Suppressor macrophage treated with lipopolysaccharide for 1 hour (primary cell): ENCODE data around the gene SEMA4D.
A peak's percentile ranks its signal among the peaks of the same experiment; 100 is the strongest.

ENCODE experiments used
- DNase-seq, 3 donors: peaks; one replicate each; pipeline ENCODE4 v3.0.0-alpha.2; 2020 to 2022

Gene SEMA4D

DNA sequence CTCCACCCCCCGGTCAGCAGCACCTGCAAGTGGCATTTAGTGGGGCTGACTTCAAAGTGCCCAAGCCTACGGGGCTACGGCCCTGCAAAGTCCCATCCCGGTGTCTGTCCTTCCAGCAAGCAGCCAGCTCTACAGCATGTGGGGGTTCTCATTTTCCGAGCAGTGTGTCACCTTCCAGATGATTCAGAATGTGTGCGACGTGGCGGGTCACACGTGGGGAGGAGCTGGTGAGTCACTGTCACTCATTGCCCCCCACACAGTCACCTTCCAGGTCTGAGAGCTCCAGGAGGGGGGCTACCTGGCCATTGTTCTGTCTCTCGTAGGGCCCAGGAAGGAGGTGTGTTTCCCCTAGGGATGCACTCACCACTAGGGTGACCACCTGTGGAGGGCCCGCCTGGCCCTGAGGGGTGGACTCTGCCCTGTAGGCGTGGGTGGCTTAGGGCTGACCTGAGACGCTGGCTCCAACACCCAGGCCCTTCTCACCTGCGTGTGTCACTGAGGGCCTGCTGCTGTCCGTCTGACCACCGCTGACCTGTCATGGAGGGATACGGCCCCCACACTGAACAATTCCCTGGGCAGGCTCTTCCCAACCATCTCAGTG is 70.2 kb downstream of the SEMA4D start:
- peak in 2 of 3 donors; percentile 50 to 51 for DNase-seq

DNA sequence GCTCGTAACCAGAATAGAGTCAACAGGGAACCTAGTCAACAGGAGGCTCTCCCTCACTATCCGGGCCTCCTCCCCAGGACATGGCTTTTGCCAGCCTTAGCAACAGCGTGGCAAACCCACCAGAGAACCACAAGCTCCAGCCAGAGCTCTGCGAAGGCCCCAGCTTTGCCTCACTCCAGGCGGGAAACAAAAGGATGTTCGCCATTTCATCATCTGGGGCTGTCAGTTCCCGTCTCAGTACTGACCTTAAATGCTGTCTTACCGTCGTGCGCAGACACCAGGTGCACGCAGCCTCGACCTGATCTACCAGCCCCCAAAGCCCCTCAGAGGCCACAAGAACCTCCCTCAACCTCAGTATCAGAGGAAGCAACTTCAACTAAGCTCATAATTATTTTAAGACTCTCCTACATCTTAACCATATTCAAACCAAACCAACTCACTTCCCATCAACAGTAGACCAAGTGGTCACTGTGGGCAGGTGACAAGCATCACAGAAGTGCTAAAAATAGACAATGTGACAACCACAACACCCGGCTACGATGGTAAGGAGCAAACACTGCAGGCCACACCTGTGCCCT is 71.4 kb downstream of the SEMA4D start:
- DNase-seq: no peak

DNA sequence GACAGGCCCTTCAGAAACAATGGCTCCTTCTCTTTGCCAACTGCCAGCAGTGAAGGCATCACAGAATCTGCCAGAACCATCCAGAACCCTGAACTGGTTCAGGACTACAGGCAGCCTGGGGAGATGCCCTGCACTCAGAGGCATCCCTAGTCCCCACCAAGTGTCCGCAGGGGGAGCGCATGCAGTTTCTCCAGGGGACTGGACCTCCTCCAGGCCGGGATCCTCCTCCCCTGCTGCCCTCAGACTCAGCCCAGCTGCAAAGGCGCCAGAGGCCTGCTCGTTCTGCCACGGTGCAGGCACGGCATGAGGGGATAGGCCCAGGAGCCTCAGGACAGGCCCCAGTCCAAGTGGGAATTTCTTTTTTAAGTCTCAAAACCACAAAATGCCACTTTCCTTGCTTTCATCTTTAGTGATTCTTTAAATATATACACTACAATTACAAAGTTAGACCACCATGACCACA is 72.0 kb downstream of the SEMA4D start:
- no peak for DNase-seq

DNA sequence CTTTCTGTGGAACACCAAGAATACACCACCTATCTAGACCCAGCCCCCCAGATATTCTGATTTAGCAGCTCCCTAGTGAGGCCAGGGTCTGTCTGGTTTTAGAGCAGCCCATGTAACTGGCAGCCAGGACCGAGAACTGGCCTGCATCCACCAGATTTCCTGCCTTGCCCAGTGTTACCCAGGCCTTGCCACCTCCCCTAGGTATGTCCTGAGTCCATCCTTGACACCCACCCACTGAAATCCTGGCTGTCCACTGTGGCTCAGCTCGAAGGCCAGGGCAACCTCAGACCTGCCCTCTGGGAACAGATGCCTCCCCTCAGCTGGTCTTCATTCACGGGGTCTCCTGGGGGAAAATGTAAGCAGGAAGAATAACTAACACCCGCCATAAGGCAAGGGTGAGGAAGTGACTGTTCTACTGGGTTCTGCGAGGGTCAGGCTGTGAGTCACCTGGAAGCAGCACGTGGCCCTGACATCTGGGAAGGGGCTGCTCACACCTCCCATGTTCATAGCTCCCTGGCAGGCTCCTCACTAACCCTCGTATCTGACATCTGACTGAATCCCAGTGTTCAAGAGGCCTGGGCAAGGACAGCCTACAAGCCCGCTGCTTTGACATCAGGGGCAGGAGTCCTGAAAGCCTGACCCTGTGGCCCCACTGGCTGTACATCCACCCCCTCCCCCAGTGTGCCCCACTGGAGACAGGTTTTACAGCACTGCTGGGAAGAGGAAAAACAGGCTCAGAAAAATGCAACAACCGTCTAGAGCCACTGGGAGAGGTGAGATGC is 72.7 kb downstream of the SEMA4D start:
- DNase-seq: peak in 1 of 3 donors; percentile 51

DNA sequence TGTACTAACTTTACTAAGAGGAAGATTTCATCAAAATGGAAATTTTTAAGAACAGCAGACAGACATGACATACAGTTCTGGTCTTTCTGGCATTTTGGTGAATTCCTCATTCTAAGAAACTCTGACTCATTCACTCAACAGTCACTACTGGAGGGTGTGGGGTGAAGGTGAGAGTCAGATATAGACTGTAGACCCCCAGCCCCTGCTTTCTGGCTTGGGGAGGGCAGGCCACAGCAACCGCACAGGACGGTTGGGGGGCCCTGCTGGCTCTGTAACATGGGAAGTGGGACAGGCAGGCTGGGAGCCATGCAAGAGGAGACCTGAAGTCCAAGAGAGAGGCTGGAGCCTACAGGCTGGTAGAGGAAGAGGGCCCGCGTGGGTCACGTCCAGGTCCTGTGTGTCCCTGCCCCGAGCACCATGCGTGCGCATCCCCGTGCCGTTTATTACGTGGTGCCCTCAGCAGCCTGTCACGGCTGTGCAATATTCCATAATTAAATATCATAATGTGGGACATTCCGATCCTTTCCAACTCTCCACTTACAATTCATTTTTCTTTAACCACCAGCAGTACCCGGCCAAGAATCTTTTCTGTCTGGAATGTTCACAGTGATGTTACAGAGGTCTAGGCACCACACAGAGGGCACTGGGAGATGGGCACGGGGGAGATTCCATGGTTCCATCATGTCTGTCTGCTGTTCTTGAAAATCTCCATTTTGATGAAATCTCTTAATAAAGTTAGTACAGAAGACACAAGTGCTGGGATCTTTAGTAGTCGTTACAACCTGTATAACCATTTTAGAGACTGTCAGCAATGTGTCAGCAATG is 75.5 kb downstream of the SEMA4D start:
- peak; percentile 83 to 98 (median 97) for DNase-seq

DNA sequence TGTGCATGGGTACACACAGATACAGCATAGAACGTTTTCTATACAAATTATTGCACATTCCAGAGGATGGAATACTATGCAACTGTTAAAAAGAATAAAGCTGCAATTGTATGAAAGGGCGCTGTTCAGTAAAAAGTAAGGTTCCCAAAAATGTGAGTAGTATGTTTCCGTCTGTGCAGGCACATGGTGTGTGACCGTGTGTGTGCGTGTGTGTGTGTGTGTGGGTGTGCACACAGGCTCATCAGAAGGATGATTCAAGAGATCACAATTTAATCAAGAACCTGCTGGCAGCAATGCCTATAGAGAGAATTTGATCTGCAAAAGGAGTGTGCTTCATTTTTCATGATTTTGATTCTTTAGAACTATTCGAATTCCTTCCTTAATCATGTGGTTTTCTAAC is 76.3 kb downstream of the SEMA4D start:
- DNase-seq: peak; percentile 50 to 62 (median 60)

DNA sequence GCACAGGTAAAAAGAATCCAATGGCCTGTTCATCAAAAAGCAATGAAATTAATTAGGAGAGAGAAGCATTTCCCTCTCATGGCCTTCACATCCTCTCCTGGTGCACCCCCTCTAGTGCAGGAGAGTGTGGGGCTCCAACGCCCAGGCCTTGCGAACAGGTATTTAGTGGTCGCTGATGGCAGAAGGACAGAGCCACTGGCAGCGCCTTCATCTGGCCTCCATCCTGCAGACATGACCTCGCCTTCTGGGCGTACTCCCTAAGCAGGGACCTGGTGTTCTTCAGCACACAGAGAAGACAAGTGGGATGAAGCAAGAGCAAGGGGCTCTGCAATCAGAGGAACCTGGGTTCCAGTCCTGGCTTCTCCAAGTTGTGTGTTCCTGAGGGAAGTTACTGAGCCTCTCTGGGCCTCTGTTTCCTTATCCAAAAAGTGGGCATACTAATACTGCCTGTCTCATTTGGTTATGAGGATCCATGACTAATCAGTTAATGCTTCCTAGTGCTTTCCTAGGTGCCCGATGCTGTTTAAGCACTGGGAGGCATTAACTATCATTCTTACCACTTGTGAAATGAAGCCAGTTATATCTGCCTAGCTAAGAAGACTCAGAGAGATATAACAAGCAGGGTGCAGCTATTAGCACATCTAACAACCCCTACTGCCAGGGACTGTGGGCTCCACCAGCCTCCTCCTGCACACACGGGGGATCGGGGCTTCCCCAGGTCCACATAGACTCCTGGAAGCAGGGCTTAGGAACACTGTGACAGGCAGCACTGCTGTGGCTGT is 77.3 kb downstream of the SEMA4D start:
- DNase-seq: no peak

DNA sequence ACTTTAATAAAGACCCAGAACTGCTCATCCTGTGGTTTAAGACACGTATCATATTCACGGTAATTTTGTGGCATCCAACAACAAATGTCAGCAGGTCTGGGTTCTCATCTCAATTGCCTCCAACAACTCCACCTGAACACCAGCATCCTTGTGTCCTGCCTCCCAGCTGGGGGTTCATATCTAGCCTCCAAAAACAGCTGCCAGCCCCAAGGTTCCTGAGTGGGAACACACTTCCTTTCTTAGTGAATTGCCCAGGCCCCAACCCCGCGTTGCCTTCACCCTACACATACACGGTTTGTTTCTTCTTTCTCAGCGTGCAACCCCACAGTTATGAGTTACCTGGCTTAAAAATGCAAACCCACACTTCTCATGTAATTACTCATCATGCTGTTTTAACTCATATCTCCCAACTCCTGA is 77.9 kb downstream of the SEMA4D start:
- no peak for DNase-seq

DNA sequence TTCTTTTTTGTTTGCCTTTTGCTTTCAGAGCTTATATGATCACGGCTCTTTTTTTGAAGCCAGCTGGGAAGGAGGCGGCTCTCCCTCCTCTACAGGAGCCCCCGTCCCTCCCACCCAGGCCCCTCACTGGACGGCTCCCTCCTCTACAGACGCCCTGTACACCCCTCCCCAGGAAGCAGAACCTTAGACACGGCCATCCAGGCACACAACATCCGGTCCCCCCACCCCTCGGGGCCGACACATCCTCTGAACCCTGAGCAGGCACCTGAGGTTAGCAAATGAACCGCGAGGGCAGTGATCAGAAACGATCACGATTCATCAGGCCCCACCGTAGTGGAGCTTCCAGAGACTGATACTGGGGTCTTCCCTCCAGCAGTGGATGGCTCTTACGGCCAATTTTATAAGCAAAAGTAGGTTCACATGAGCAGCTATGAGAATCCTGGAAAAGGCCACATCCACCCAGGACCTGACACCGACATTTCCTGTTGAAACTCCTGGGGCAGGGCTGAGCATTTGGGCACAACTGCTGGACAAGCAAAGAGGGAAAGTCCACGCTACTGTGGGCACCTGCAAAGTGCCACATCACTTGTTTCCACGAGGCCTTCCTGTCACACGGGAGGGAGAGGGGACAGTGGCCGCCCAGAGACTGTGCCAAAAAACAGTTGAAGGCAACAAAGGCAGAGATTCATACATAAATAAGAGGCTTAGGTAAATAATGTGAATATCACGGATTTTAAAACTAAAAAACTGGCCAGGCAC is 78.9 kb downstream of the SEMA4D start:
- no peak for DNase-seq

DNA sequence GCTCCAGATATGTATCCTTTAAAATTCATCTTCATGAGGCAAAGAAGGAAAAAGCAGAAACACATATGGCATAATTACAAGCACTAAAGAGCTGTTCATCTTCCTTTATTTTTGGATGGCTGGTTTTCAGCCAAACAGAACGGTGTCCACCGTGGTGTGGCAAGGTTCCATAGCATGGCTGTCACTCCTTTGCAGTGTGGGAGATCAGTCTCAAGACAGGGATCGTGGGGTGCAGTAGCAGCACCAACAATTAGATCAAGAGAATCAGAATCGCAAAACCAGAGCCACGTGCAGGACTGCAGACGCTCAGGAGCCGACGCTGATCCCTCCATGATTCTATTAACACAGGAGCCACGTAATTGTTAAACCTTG is 79.5 kb downstream of the SEMA4D start:
- DNase-seq: no peak

DNA sequence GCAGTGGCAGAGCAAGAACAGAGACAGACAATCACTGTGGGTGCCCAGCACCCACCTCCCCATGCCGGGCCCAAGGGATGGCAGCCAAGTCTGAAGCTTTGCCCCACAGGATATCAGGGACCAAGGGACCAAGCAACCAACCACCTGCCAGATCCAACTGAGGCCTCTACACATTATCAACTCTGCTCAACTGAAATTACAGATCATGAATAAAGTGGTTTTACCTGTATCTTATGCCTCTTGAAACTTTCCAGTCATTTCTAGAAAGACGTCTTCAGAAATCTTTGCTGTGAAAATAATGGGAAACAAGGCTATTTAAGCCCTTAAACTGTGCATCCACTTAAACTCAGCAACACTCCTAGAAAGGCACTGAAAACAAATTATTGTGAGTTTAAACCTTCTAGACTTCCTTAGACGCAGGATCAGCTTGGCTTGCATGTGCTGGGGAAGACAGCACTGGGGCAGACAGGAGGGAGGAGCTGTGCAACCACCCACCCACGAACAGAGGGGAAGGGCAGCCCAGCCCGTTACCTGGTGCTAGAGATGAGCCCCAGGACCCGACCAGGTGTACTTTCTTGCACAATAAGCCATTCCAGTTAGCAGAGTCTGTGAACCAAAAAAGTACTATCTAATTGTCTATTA is 80.0 kb downstream of the SEMA4D start:
- no peak for DNase-seq

DNA sequence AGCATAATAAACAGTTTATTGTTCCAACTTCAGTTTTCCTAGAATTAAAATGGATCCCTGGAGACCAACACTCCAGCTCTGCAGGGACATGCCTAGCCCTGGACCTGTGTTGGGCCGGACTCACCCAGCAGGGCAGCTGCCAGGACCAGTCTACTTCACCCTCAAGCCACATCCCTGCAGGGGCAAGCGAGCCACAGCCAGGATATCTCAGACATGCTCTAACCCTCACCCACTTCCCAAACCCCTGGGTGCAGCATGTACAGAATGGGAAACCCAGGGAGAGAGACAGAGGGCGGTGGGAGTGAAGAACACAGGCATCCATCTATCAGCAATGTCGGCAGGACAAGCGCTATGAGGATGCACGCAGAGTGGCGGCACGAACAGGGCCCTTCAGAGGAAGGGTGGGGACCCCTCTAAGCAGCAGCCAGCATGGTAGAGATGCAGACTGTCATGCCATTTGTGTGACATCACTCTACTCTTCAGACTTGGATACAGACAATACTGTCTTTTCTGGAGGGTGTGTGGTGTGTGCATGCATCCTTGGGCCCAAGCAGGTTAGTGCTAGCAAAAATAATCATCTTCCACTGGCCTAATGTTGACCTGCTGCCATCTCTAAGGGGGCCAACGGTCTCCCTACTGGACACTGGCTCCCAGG is 83.1 kb downstream of the SEMA4D start:
- no peak for DNase-seq

DNA sequence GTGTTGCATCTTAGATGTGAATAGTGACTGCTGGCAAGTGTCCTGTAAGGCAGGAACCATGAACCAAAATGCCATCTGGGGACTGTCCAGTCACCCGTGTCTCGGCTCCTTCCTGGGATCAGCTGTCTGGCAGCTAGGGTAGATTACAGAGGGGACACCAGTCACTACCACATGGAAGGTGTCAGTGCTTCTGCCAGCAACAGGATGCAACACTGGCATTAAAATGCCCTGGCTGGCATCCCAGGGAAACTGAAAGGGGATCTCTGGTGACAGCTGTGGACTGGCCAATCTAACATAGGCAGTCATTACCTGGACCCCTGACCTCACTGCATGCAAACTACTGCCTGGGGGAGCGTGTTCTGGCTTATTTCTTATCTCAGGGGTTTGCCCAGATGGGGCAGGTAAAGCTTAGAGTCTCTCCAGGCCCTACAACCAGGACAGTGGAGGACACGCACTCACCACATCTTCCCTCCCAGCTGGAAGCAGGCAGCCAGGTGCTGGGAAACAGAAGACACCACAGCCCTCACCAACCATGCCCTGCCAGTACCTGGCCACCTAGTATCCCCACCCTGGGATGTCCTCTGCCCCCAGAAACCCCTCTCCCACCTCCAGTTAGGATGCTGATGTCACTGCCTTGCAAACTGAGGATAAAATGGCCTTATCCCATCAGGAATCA is 83.8 kb downstream of the SEMA4D start:
- no peak for DNase-seq

DNA sequence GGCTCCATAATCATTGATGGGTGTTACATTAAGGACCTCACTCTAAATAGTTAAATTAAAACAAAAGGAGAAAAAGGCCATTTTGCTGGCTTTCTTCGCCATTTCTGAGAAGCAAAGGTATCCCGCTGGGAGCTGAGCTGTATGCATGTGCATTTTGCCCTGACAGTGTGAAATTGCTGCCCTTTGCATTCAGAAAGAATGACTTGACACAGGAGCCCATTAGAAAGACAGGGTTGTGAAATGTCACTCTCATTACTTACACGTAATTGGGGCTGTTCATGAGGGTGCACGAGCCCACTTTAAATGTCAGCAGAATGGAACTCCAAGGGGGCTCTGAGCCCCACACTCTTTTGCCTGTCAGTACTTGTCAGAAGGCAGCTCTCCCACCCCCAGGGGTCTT is 85.0 kb downstream of the SEMA4D start:
- no peak for DNase-seq

DNA sequence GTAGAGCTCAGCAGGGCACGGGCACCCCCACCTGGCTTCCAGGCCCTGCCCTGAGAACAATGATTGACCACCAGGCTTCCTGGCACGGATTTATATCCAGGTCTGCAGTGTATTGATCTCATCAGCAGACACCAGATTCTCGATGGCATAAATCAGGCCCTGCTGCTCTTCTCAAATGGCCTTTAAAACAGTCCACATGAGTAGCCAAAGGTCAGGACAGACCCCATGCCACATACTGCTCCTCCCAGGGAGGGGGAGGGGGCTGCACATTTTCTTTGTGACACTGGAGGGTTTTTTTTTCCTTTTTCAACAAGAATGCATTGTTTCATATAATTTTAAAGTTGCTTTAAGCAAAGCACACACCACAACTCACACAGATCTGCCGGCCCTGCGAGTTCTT is 85.4 kb downstream of the SEMA4D start:
- no peak for DNase-seq

DNA sequence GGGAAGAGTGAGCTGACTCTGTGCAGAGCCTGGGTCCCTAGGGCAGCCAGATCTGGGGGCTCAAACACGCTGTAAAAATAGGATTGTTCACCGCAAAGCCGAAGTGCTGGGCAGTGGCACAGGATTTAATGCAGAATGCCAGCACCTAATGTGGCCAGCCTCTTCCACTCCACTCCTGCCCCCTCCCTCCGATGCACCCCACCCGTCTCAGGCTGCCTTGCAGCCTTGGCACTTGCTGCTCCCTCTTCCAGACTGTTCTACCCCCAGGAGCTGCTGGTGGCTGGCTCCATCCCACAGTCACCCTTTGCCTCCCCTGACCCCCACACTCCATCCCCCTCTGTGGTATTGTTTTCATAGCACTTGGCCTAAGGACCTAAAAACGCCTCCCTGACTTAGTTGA is 86.2 kb downstream of the SEMA4D start:
- no peak for DNase-seq

DNA sequence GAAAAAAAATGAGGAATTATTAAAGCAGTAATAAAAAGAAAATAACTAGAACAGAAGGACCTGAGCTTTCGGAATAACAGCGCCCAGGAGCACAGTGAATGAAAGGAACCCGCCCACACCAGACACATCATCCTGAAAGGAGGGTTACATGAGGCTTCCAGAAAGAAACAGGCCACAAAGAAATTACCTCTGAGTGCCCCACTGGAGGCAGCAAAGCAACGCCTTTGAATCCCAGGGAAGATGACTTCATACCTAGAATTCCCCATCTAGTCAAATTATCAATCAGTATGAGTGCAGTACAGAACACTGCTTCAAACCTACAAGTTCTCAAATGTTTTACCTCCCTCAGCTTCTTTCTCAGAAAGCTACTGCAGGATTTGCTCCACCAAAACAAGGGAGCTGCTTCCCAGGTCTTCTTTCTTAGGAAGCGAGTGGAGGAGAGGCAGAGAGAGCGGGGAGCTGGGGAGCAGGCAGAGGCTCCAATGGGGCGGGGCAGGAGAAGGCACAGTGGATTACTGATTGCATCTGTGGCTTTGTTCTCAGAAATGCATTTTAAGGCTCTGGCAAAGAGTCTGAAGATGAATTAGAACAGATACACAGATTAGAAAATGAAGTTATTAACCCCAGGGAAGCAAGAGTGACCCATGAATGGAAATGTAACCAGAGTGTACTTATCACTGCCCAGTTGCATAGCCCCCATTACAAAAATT is 87.1 kb downstream of the SEMA4D start:
- peak; percentile 73 to 88 (median 81) for DNase-seq

DNA sequence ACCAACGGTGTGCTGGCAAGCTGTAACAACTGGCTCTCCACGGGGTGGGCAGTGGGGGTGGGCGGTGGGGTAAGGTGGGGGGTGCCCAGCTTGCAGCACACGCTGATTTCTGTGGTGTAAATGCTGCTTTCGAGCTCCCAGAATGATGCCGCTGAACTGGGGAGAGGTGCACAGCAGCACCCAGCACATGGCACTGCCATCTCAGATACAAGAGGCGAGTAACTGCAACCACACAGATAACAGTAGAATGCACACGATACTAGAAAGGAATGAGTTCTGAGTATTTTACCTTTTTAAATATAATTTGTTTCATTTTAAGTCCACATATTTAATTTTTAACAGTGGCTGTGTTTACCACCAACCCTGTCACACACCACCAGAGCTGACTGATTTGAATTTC is 87.9 kb downstream of the SEMA4D start:
- no peak for DNase-seq

DNA sequence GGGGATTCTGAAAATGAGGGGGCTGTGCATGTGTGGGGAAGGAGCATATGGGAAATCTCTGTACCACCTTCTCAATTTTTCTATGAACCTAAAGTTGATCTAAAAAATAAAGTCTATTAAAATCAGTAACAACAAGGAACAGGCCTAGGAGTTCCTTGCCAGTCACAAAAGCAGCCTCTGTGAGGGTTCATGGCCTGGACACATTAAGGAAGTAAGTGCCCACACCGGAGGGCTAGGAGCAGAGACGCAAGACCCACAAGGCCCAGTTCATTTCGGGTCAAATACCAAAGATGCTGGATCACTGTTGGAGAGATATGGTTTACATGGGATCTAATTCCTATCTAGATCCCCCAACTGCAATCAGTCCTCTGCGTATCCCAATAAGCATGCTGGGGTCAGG is 88.4 kb downstream of the SEMA4D start:
- peak in 1 of 3 donors; percentile 16 for DNase-seq
